CD4-positive, alpha-beta T cell (primary cell): Measurements from ENCODE around the gene CFAP298. TPM values are rescaled to one million over a fixed set of nuclear protein-coding genes. Genes with fewer than 3 reads are reported as not detected.

Source experiments
- ATAC-seq: fragments of 200-7000 bp; cut with Tn5 transposase; one replicate; pipeline ENCODE4 v1.10.0; 2022; ENCODE audit warnings: mild to moderate bottlenecking; ENCODE audit not compliant: poor library complexity
- CTCF ChIA-PET: fragments of 350-600 bp; sonication (Branson Sonifier 250); formaldehyde crosslinking; loops from one replicate; lab custom pipeline; 2021; ENCODE audit warnings: antibody characterized with exemption, inconsistent platforms; lab: Charles Lee
- POLR2A ChIA-PET: fragments of 350-600 bp; sonication (Branson Sonifier 250); formaldehyde crosslinking; loops from one replicate; lab custom pipeline; 2021; ENCODE audit warnings: antibody characterized with exemption, inconsistent platforms; lab: Charles Lee
- DNase-seq, 14 experiments: peaks; one replicate each; pipeline ENCODE4 v3.0.0-alpha.2; 2013 to 2020; ENCODE audit warnings: mixed read lengths in 2 of 14
- H3K27ac ChIP-seq, 2 donors: one replicate each; pipeline versions ENCODE4 v1.5.1 to v1.7.0; 2013; ENCODE audit warnings: low read length in 2 of 2, low read depth in 1 of 2, mild to moderate bottlenecking in 1 of 2
- H3K27me3 ChIP-seq, 2 experiments: 1 replicate in 1 of 2; 2 replicates in 1 of 2; pipeline versions ENCODE4 v1.6.1 to v1.7.0; 2013; ENCODE audit warnings: low read length in 2 of 2, control low read depth in 1 of 2, mild to moderate bottlenecking in 1 of 2, moderate library complexity in 1 of 2; ENCODE audit not compliant: insufficient read depth in 2 of 2, control insufficient read depth in 1 of 2
- H3K36me3 ChIP-seq: one replicate; pipeline ENCODE4 v1.6.1; 2013; ENCODE audit warnings: low read length, control low read depth; ENCODE audit not compliant: insufficient read depth
- H3K4me1 ChIP-seq: one replicate; pipeline ENCODE4 v1.6.1; 2013; ENCODE audit warnings: low read length, control low read depth; ENCODE audit not compliant: insufficient read depth
- H3K4me3 ChIP-seq: one replicate; pipeline ENCODE4 v1.5.1; 2013; ENCODE audit warnings: mild to moderate bottlenecking, low read length, moderate library complexity
- H3K9me3 ChIP-seq, 2 experiments: 1 replicate in 1 of 2; 2 replicates in 1 of 2; pipeline versions ENCODE4 v1.6.1 to v1.7.0; 2013; ENCODE audit warnings: low read length in 2 of 2, mild to moderate bottlenecking in 2 of 2, control low read depth in 1 of 2, moderate library complexity in 1 of 2; ENCODE audit not compliant: control insufficient read depth in 1 of 2, insufficient read depth in 1 of 2
- H3K27ac Mint-ChIP-seq: one replicate; pipeline ENCODE4 v1.8.0; 2020; ENCODE audit warnings: mixed read lengths
- H3K27me3 Mint-ChIP-seq: one replicate; pipeline ENCODE4 v1.8.0; 2021; ENCODE audit warnings: mixed read lengths
- H3K36me3 Mint-ChIP-seq: one replicate; pipeline ENCODE4 v1.8.0; 2021; ENCODE audit warnings: low read depth, mixed read lengths
- H3K4me1 Mint-ChIP-seq: one replicate; pipeline ENCODE4 v1.8.0; 2021; ENCODE audit warnings: low read depth, mixed read lengths
- H3K4me3 Mint-ChIP-seq: one replicate; pipeline ENCODE4 v1.8.0; 2020; ENCODE audit warnings: mild to moderate bottlenecking, mixed read lengths
- H3K9me3 Mint-ChIP-seq: one replicate; pipeline ENCODE4 v1.8.0; 2020; ENCODE audit warnings: mixed read lengths
- CTCF ChIP-seq: fragments of 200-600 bp; IDR thresholded peaks from one replicate; pipeline ENCODE4 v1.8.0; 2022; ENCODE audit warnings: antibody characterized with exemption, mild to moderate bottlenecking
- intact Hi-C, 2 experiments: fragments of 100-400 bp; cut with DNase I in 1 of 2; cut with micrococcal nuclease in 1 of 2; formaldehyde crosslinking; loops; one replicate each; pipeline versions ENCODE4 v1.15.1 to v1.9.0; 2023 to 2025; cut with DNase I, micrococcal nuclease
- total RNA-seq, 174 experiments: library from RNA in 2 of 174; stranded (reverse) in 2 of 174; gene quantifications; one replicate each; pipeline ENCODE4 v1.2.3 and lab custom pipeline; 2021 to 2026

Gene CFAP298
- total RNA-seq, 2 experiments from 2014 or later: 7.6 to 9.4 TPM

- H3K27ac Mint-ChIP-seq: no peak overlapping the region
- no peaks in the 10 kb centered on the region for H3K9me3 Mint-ChIP-seq
- POLR2A ChIA-PET: no interaction called here
- no peaks in the 10 kb centered on the region for H3K4me1 ChIP-seq
- no peaks in the 10 kb centered on the region for H3K36me3 ChIP-seq
- H3K4me1 Mint-ChIP-seq: no peaks in the 10 kb centered on the region
- no peak overlapping the region for H3K27ac ChIP-seq
- ATAC-seq (no peak), DNase-seq (no peak)
- intact Hi-C loops: no loop called here
- H3K4me3 Mint-ChIP-seq: no peak overlapping the region
- no peaks in the 10 kb centered on the region for H3K27me3 ChIP-seq
- CTCF ChIA-PET: interaction anchor here (0.6 kb wide), 1 partner anchor 736 kb away, joined by 3 read pairs; no protein-coding TSS in a partner anchor
- H3K36me3 Mint-ChIP-seq: no peaks in the 10 kb centered on the region
- H3K27me3 Mint-ChIP-seq: no peaks in the 10 kb centered on the region
- no peaks in the 10 kb centered on the region for H3K9me3 ChIP-seq
- TF ChIP-seq CTCF: no peak
- no peak overlapping the region for H3K4me3 ChIP-seq
Measured at GRCh38 chr21:32554832-32555638, 57.1 kb downstream of the CFAP298 start.

- ATAC-seq (no peak), DNase-seq (no peak)
- H3K36me3 Mint-ChIP-seq: no peaks in the 10 kb centered on the region
Measured at GRCh38 chr21:32549886-32550285, 62.3 kb downstream of the CFAP298 start.

GRCh38 chr21:32549440-32549839 lies 62.7 kb downstream of the CFAP298 start:
- no peaks in the 10 kb centered on the region for H3K4me1 ChIP-seq
- Mint-ChIP-seq H3K27me3 (no peaks in the 10 kb centered on the region), H3K27ac (no peak overlapping the region), H3K36me3 (no peaks in the 10 kb centered on the region), H3K4me3 (no peak overlapping the region), H3K9me3 (no peaks in the 10 kb centered on the region), H3K4me1 (no peaks in the 10 kb centered on the region)
- DNase-seq: no peak
- no peak for TF ChIP-seq CTCF
- intact Hi-C loops: no loop called here
- H3K27me3 ChIP-seq: no peaks in the 10 kb centered on the region
- no peak overlapping the region for H3K27ac ChIP-seq
- no peak for ATAC-seq
- POLR2A ChIA-PET: no interaction called here
- no peaks in the 10 kb centered on the region for H3K9me3 ChIP-seq
- no peak overlapping the region for H3K4me3 ChIP-seq
- CTCF ChIA-PET: no interaction called here
- H3K36me3 ChIP-seq: no peaks in the 10 kb centered on the region

More at GRCh38 chr21:32549886-32550285, 62.3 kb downstream of the CFAP298 start:
- POLR2A ChIA-PET: interaction anchor here (0.6 to 1.0 kb wide), 2 partner anchors 19 to 29 kb away, joined by 3 read pairs; no protein-coding TSS in a partner anchor
- Histone ChIP-seq H3K4me1 (no peaks in the 10 kb centered on the region), H3K27ac (no peak overlapping the region), H3K4me3 (no peak overlapping the region), H3K36me3 (no peaks in the 10 kb centered on the region), H3K27me3 (no peaks in the 10 kb centered on the region), H3K9me3 (no peaks in the 10 kb centered on the region)
- H3K9me3 Mint-ChIP-seq: no peaks in the 10 kb centered on the region
- intact Hi-C loops: no loop called here
- H3K4me3 Mint-ChIP-seq: no peak overlapping the region
- no peaks in the 10 kb centered on the region for H3K27me3 Mint-ChIP-seq
- TF ChIP-seq CTCF: no peak
- H3K4me1 Mint-ChIP-seq: no peaks in the 10 kb centered on the region
- CTCF ChIA-PET: no interaction called here
- H3K27ac Mint-ChIP-seq: no peak overlapping the region

Other genes starting within 250 kb of the CFAP298 start
- gene URB1, start 219.4 kb downstream of the CFAP298 start, total RNA-seq: 1 to 10 TPM; 5.4 to 5.7 TPM
- 10 to 100 TPM; 11.1 to 12.7 TPM for gene EVA1C, start 199.7 kb downstream of the CFAP298 start, total RNA-seq
- gene TCP10L, start 26.9 kb downstream of the CFAP298 start, total RNA-seq: under 1 TPM; 0.34 to 0.41 TPM
- gene SYNJ1, start 115.6 kb upstream of the CFAP298 start, total RNA-seq: 10 to 100 TPM; 14.3 to 15.6 TPM
- gene PAXBP1, start 159.4 kb upstream of the CFAP298 start, total RNA-seq: 10 to 100 TPM; 48.7 to 51.5 TPM